ENCODE measurements around the gene DDX10.

DNA sequence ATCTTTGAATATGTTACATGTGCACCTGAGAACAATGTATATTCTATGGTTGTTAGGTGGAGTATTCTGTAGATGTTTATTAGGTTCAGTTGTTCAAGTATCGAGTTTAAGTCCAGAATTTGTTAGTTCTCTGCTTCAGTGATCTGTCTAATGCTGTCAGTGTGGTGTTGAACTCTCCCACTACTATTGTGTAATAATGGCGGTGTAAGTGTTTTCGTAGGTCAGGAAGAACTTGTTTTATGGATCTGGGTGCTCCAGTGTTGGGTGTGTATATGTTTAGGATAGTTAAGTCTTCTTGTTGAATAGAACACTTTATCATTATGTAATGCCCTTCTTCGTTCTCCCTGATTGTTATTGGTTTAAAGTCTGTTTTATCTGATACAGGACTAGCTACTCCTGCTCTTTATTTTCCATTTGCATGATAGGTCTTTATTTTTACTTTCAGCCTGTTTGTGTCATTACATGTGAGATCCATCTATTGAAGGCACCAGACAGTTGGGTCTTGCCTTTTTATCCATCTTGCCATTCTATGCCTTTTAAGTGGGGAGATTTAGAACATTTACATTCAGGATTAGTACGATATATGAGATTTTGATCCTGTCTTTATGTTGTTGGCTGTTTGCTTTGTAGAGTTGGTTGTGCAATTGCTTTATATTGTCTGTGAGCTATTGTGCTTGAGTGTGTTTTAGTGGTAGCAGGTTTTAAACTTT is 121.6 kb downstream of the DDX10 start:
- TF ChIP-seq CTCF (optimal IDR thresholded peaks at IDR 0.05 in 1 of 3, IDR thresholded peaks at IDR 0.05 in 1 of 3, conservative IDR thresholded peaks at IDR 0.05 in 1 of 3; ENCODE audit: extremely low read depth in 1 of 3, insufficient read depth in 2 of 3, low read length in 3 of 3) = no peak
- no peak for TF ChIP-seq EZH2 (IDR thresholded peaks at IDR 0.05; ENCODE audit: low read length)
